Measurements from ENCODE around the gene HAAO. TPM values are rescaled to one million over a fixed set of nuclear protein-coding genes. Genes with fewer than 3 reads are reported as not detected.
"Not testable (repeated sequence)": the region's sequence is repeated elsewhere in the genome, so short reads cannot be mapped to it uniquely, and the experiment has no call there.

The HAAO gene
- total and polyA plus RNA-seq, 4 experiments from 2014 or later, result 0.21 to 0.44 TPM; not detected in 2

DNA sequence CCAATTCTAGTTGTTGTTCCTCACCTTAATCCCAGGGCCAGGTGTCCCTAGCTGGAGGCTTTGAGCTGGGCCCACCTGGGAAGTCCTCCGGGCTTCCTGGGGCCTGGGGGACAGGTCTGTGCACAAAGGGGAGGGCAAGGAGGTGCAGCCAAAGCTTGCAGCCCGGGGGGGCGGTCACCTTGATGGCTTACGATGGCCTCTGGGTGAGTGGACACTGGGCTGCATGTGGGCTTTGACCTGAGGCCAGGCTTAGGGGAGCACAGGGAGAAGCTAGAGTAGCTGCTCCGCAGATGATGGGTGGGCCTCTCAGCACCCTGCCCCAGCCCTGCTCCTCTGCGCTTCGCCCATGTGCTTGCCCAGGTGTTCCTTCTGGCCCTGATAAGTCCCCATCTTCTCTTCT is 41.8 kb upstream of the HAAO start:
- DNase-seq, result no peak
- no peak overlapping the region for H3K4me3 Mint-ChIP-seq
- H3K36me3 Mint-ChIP-seq, result no peaks in the 10 kb centered on the region
- H3K36me3 ChIP-seq (ENCODE audit: insufficient read depth, low read length), result no peaks in the 10 kb centered on the region
- H3K4me3 ChIP-seq (ENCODE audit: low read length in 2 of 2), result no peak overlapping the region
- intact Hi-C loops (cut with micrococcal nuclease), result no loop called here
- no peaks in the 10 kb centered on the region for H3K9me3 Mint-ChIP-seq
- ChIA-PET CTCF (ENCODE audit: partially characterized antibody) (interaction anchor here (1.0 to 2.2 kb wide), 2 partner anchors 10 to 281 kb away, joined by 3 to 5 read pairs; no protein-coding TSS in a partner anchor), POLR2A (ENCODE audit: partially characterized antibody) (interaction anchor here (1.5 kb wide), 1 partner anchor 24 kb away, joined by 3 read pairs; no protein-coding TSS in a partner anchor)
- H3K4me1 Mint-ChIP-seq, result peaks cover 0 to 3% (median 0%) of the 10 kb centered on the region in 4 donors
- H3K27ac ChIP-seq (ENCODE audit: low read depth, low read length), result no peak overlapping the region
- no peaks in the 10 kb centered on the region for H3K4me1 ChIP-seq (ENCODE audit: insufficient read depth, low read length)
- no peaks in the 10 kb centered on the region for H3K9me3 ChIP-seq (ENCODE audit: control insufficient read depth in 1 of 2, low read length in 2 of 2)
- H3K27ac Mint-ChIP-seq, result no peak overlapping the region
- H3K27me3 ChIP-seq (ENCODE audit: insufficient read depth, low read length), result no peaks in the 10 kb centered on the region
- peaks cover 0 to 3% of the 10 kb centered on the region in 2 donors for H3K27me3 Mint-ChIP-seq

DNA sequence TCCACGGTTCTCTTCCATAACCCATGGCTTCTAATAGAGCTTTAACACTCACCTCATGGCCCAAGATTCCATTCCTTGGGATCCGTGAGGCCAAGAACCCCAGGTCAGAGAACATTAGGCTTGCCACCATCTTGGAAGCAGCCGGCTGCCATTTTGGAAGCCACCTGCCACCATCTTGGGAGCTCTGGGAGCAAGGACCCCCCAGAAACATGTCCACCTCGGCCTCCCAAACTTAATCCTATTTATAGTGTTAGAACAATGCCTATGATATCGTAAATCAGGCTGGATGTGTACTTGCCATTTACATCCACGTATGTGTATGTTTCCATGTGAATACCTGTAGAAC is 39.9 kb upstream of the HAAO start:
- ChIA-PET POLR2A (ENCODE audit: partially characterized antibody) (no interaction called here), CTCF (ENCODE audit: partially characterized antibody) (interaction anchor here (1.2 to 1.6 kb wide), 2 partner anchors 27 to 705 kb away, joined by 4 to 6 read pairs; no protein-coding TSS in a partner anchor)
- Mint-ChIP-seq H3K27me3 (peaks cover 3 to 8% of the 10 kb centered on the region in 2 donors), H3K36me3 (no peaks in the 10 kb centered on the region), H3K27ac (no peak overlapping the region), H3K9me3 (no peaks in the 10 kb centered on the region), H3K4me3 (no peak overlapping the region), H3K4me1 (peaks cover 8 to 19% (median 17%) of the 10 kb centered on the region in 4 donors)
- Histone ChIP-seq H3K27ac (ENCODE audit: low read depth, low read length) (no peak overlapping the region), H3K9me3 (ENCODE audit: control insufficient read depth in 1 of 2, low read length in 2 of 2) (no peaks in the 10 kb centered on the region), H3K4me3 (ENCODE audit: low read length in 2 of 2) (no peak overlapping the region), H3K36me3 (ENCODE audit: insufficient read depth, low read length) (no peaks in the 10 kb centered on the region), H3K4me1 (ENCODE audit: insufficient read depth, low read length) (peaks cover 13% of the 10 kb centered on the region), H3K27me3 (ENCODE audit: insufficient read depth, low read length) (no peaks in the 10 kb centered on the region)
- no peak for DNase-seq
- intact Hi-C loops (cut with micrococcal nuclease), result no loop called here

DNA sequence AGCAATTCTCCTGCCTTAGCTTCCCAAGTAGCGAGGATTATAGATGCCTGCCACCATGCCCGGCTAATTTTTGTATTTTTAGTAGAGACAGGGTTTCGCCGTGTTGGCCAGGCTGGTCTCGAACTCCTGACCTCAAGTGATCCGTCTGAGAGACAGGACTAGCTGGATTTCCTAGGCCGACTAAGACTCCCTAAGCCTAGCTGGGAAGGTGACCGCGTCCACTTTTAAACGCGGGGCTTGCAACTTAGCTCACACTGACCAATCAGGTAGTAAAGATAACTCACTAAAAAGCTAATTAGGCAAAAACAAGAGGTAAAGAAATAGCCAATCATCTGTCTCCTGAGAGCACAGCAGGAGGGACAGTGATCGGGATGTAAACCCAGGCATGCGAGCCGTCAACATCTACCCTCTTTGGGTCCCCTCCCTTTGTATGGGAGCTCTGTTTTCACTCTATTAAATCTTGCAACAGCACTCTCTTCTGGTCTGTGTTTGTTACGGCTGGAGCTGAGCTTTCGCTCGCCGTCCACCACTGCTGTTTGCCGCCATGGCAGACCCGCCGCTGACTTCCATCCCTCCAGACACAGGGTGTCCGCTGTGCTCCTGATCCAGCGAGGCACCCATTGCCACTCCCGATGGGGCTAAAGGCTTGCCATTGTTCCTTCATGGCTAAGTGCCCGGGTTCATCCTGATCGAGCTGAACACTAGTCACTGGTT is 39.3 kb upstream of the HAAO start:
- peak overlapping the region in 1 of 7 donors; percentile 71 for H3K27ac Mint-ChIP-seq
- CTCF ChIA-PET (ENCODE audit: partially characterized antibody), result interaction anchor here (0.9 to 3.1 kb wide), 5 partner anchors 7 to 705 kb away, joined by 3 to 17 read pairs (median 4); no protein-coding TSS in a partner anchor
- intact Hi-C loops (cut with micrococcal nuclease); POLR2A ChIA-PET (ENCODE audit: partially characterized antibody); H3K4me3 ChIP-seq (ENCODE audit: low read length in 2 of 2); H3K36me3 Mint-ChIP-seq; H3K27me3 ChIP-seq (ENCODE audit: insufficient read depth, low read length); H3K9me3 Mint-ChIP-seq; DNase-seq; H3K27me3 Mint-ChIP-seq; H3K9me3 ChIP-seq (ENCODE audit: control insufficient read depth in 1 of 2, low read length in 2 of 2); H3K36me3 ChIP-seq (ENCODE audit: insufficient read depth, low read length); H3K4me3 Mint-ChIP-seq; H3K27ac ChIP-seq (ENCODE audit: low read depth, low read length): not testable (repeated sequence)
- peaks cover 8 to 20% (median 17%) of the 10 kb centered on the region in 4 donors for H3K4me1 Mint-ChIP-seq
- H3K4me1 ChIP-seq (ENCODE audit: insufficient read depth, low read length), result peaks cover 13% of the 10 kb centered on the region

DNA sequence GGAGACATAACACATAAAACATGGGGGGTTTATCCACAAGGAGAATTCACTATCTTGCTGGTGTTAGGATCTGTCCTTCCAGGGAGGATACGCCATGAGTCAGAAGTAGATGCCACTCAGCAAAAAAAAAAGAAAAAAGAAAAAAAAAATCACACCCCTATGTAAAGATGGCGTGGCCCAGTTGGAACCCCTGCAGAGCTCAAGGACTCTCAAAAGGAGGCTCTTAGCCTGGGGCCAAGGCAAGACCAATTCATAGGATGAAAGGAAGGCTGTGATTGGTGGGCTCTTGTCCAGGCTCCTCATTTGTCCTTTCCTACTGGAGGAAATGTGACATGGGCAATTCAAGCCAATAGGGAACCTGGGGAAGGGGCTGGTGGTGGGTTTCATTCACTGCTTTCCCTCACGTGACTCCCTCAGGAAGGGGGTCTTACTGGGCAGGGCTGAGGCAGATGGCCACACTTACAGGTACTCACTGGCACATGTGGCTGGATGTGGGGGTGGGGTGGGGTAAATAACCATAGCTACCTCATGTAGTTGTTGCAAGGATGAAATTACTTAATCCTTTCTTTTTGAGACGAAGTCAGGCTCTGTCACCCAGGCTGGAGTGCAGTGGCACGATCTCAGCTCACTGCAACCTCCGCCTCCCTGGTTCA is 38.7 kb upstream of the HAAO start:
- Histone ChIP-seq H3K27me3 (ENCODE audit: insufficient read depth, low read length) (no peaks in the 10 kb centered on the region), H3K9me3 (ENCODE audit: control insufficient read depth in 1 of 2, low read length in 2 of 2) (no peaks in the 10 kb centered on the region), H3K36me3 (ENCODE audit: insufficient read depth, low read length) (no peaks in the 10 kb centered on the region), H3K27ac (ENCODE audit: low read depth, low read length) (no peak overlapping the region), H3K4me3 (ENCODE audit: low read length in 2 of 2) (no peak overlapping the region), H3K4me1 (ENCODE audit: insufficient read depth, low read length) (peaks cover 13% of the 10 kb centered on the region)
- CTCF ChIA-PET (ENCODE audit: partially characterized antibody), result interaction anchor here (0.9 to 3.8 kb wide), 8 partner anchors 8 to 743 kb away, joined by 3 to 39 read pairs (median 5); no protein-coding TSS in a partner anchor
- DNase-seq, result no peak
- POLR2A ChIA-PET (ENCODE audit: partially characterized antibody), result interaction anchor here (3.5 kb wide), 1 partner anchor 20 kb away, joined by 19 read pairs; no protein-coding TSS in a partner anchor
- H3K9me3 Mint-ChIP-seq, result no peaks in the 10 kb centered on the region
- H3K27ac Mint-ChIP-seq, result no peak overlapping the region
- H3K4me1 Mint-ChIP-seq, result peaks cover 8 to 20% (median 17%) of the 10 kb centered on the region in 4 donors
- intact Hi-C loops (cut with micrococcal nuclease), result no loop called here
- peaks cover 3 to 10% of the 10 kb centered on the region in 2 donors for H3K27me3 Mint-ChIP-seq
- H3K4me3 Mint-ChIP-seq, result no peak overlapping the region
- H3K36me3 Mint-ChIP-seq, result no peaks in the 10 kb centered on the region

DNA sequence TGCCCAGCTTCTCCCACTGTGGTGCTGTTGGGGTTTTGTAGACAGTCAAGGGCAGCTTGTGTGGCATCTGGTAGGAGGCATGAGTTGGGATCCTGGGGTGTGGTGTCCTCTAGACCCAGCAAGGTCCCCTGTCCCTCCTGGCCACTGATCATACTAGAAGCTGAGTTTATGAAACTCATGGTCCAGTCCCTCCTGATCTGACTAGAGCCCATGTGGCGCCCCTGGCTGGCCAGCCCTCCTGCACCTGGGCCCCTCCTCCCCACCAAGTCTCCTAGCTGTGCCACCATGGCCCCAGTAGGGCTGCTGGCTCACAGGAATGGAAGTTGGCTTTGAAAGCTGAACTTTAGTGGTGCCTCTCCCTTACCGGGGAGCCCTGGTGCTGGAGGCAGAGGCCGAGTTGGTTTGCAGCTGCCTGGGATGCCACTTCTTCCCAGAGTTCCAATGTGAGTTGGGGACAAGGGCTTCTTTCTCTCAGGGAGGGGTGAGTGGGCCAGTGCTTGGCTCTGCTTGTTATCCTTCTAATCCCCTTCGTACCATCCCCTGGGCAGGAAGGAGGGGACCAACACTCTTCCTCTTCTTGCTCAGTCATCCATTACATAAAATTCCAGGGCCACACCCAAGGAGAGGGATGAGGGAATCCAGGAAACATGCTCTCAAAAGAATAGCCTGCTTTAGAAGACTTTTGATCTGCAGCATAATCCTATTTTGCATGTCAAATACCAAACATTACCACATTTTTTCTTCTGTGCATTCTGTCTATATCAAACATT is 37.5 kb upstream of the HAAO start:
- H3K36me3 ChIP-seq (ENCODE audit: insufficient read depth, low read length), result no peaks in the 10 kb centered on the region
- H3K27me3 ChIP-seq (ENCODE audit: insufficient read depth, low read length), result no peaks in the 10 kb centered on the region
- H3K9me3 ChIP-seq (ENCODE audit: control insufficient read depth in 1 of 2, low read length in 2 of 2), result no peaks in the 10 kb centered on the region
- no peak overlapping the region for H3K4me3 Mint-ChIP-seq
- no peaks in the 10 kb centered on the region for H3K36me3 Mint-ChIP-seq
- no peak overlapping the region for H3K27ac ChIP-seq (ENCODE audit: low read depth, low read length)
- peaks cover 13% of the 10 kb centered on the region for H3K4me1 ChIP-seq (ENCODE audit: insufficient read depth, low read length)
- H3K27me3 Mint-ChIP-seq, result peaks cover 3 to 10% of the 10 kb centered on the region in 2 donors
- intact Hi-C loops (cut with micrococcal nuclease), result loop anchor here (2.0 kb wide), 2 partner anchors 655 to 747 kb away; no protein-coding TSS in a partner anchor
- no peak overlapping the region for H3K27ac Mint-ChIP-seq
- ChIA-PET POLR2A (ENCODE audit: partially characterized antibody) (interaction anchor here (3.5 kb wide), 1 partner anchor 19 kb away, joined by 19 read pairs; no protein-coding TSS in a partner anchor), CTCF (ENCODE audit: partially characterized antibody) (interaction anchor here (1.0 to 3.8 kb wide), 6 partner anchors 9 to 781 kb away, joined by 4 to 39 read pairs (median 11); no protein-coding TSS in a partner anchor)
- no peak overlapping the region for H3K4me3 ChIP-seq (ENCODE audit: low read length in 2 of 2)
- DNase-seq, result no peak
- no peaks in the 10 kb centered on the region for H3K9me3 Mint-ChIP-seq
- H3K4me1 Mint-ChIP-seq, result peaks cover 8 to 20% (median 17%) of the 10 kb centered on the region in 4 donors

DNA sequence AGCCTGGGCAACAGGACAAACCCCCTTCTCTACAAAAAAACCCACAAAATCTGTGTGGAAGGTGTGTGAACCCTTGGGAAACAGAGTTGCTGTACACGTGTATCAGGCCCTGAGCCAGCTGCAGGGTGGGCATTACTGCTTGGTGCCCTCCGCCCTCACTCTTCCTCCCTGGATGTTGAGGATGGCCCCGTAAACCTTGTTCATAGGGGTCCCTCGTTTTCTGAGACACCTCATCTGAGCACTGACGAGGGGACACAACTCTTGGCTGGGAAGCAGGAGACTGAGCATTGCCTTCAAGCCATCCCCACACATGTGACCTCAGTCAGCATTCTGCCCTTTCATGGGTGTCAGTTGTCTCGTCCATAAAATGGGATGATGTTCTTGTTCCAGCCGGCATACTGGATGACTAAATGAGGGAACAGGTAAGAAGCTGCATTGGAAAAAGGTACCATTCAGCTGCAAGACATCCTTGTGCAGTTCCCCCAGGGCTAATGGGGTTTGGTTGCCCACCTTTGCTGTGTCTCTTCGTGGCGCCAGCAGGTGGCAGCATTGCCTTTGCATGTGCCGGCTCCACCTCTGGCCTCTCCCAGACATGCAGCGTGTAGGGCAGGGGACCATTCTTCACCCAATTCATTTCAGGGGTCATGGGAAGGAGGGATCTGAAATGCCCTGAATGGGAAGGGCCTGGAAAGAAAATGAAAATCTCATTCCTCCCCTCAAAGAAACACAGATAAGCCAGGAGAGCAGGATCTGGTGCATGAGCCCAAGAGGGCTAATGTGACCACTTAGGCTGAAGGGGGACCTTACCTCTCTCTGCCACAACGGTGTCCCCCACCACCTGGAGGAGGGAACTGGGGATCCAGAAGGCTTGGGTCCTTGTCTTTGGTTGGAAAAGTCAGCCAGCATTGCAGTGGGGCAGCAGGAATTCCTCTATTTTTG is 36.4 kb upstream of the HAAO start:
- ChIA-PET POLR2A (ENCODE audit: partially characterized antibody) (interaction anchor here (0.9 to 3.5 kb wide), 2 partner anchors 18 to 767 kb away, joined by 3 to 19 read pairs; partner anchors contain the start of gene THADA), CTCF (ENCODE audit: partially characterized antibody) (interaction anchor here (0.7 to 3.8 kb wide), 21 partner anchors 8 to 945 kb away, joined by 3 to 39 read pairs (median 5); partner anchors contain the start of gene DYNC2LI1)
- Histone ChIP-seq H3K4me1 (ENCODE audit: insufficient read depth, low read length) (peaks cover 13% of the 10 kb centered on the region), H3K27ac (ENCODE audit: low read depth, low read length) (no peak overlapping the region), H3K27me3 (ENCODE audit: insufficient read depth, low read length) (no peaks in the 10 kb centered on the region), H3K4me3 (ENCODE audit: low read length in 2 of 2) (no peak overlapping the region), H3K9me3 (ENCODE audit: control insufficient read depth in 1 of 2, low read length in 2 of 2) (no peaks in the 10 kb centered on the region), H3K36me3 (ENCODE audit: insufficient read depth, low read length) (no peaks in the 10 kb centered on the region)
- H3K27ac Mint-ChIP-seq, result peak overlapping the region in 1 of 7 donors; percentile 58
- peak; percentile 59 to 68 (median 63) for DNase-seq
- no peaks in the 10 kb centered on the region for H3K9me3 Mint-ChIP-seq
- peaks cover 8 to 20% (median 17%) of the 10 kb centered on the region in 4 donors for H3K4me1 Mint-ChIP-seq
- intact Hi-C loops (cut with micrococcal nuclease), result loop anchor here (2.0 kb wide), 2 partner anchors 656 to 748 kb away; no protein-coding TSS in a partner anchor
- no peaks in the 10 kb centered on the region for H3K36me3 Mint-ChIP-seq
- peaks cover 3 to 10% of the 10 kb centered on the region in 2 donors for H3K27me3 Mint-ChIP-seq
- peak overlapping the region in 5 of 8 donors; percentile 17 to 57 (median 31) for H3K4me3 Mint-ChIP-seq

Data from CD4-positive, alpha-beta memory T cell (primary cell).